ENCODE results near the gene SPG11. TPM values are rescaled to one million over a fixed set of nuclear protein-coding genes. Genes with fewer than 3 reads are reported as not detected.
"Not testable (repeated sequence)": the region's sequence is repeated elsewhere in the genome, so short reads cannot be mapped to it uniquely, and the experiment has no call there.

The SPG11 gene
- total and polyA plus RNA-seq, 8 donors, result 12.1 to 240 (median 104) TPM

GRCh38 chr15:44545913-44546802, 117.3 kb downstream of the SPG11 start:
- no peaks in the 10 kb centered on the region for H3K9me3 ChIP-seq
- peak overlapping the region in 1 of 5 donors; percentile 3 for H3K27ac ChIP-seq
- WGBS, 5 donors, result 33 to 48% (median 34%) methylated on average over 5 of the region's 5 CpGs
- intact Hi-C loops (cut with DNase I; ENCODE audit: low total_unique reads), result no loop called here
- DNase-seq, result no peak
- no peaks in the 10 kb centered on the region for H3K27me3 ChIP-seq
- peaks cover 0 to 30% (median 8%) of the 10 kb centered on the region in 4 donors for H3K36me3 ChIP-seq
- TF ChIP-seq POLR2A (IDR thresholded peaks at IDR 0.05) (no peak), CTCF (IDR thresholded peaks at IDR 0.05) (no peak), POLR2AphosphoS5 (IDR thresholded peaks at IDR 0.05) (peak in 1 of 3 donors; percentile 43)
- peaks cover 18 to 67% (median 49%) of the 10 kb centered on the region in 4 donors for H3K4me1 ChIP-seq
- no peak overlapping the region for H3K4me3 ChIP-seq

DNA sequence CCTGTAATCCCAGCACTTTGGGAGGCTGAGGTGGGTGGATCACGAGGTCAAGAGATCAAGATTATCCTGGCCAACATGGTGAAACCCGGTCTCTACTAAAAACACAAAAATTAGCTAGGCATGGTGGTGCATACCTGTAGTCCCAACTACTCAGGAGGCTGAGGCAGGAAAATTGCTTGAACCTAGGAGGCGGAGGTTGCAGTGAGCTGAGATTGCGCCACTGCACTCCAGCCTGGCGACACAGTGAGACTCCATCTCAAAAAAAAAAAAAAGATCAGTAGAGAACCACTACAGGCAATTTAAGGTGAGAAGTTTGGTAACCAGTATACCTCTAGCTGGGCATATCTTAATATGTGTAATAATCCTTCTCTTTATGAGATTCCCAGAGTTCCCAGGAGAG, 118.7 kb downstream of the SPG11 start:
- H3K27me3 ChIP-seq; intact Hi-C loops (cut with DNase I; ENCODE audit: low total_unique reads); H3K27ac ChIP-seq; H3K4me3 ChIP-seq; DNase-seq; H3K9me3 ChIP-seq: not testable (repeated sequence)
- 86 to 97% (median 90%) methylated on average over 5 of the region's 5 CpGs for WGBS, 5 donors
- Histone ChIP-seq H3K4me1 (peaks cover 25 to 73% (median 50%) of the 10 kb centered on the region in 4 donors), H3K36me3 (peaks cover 0 to 37% (median 15%) of the 10 kb centered on the region in 4 donors)

GRCh38 chr15:44542596-44542995, 120.9 kb downstream of the SPG11 start:
- Histone ChIP-seq H3K4me3 (no peak overlapping the region), H3K4me1 (peaks cover 39 to 93% (median 66%) of the 10 kb centered on the region in 4 donors), H3K9me3 (no peaks in the 10 kb centered on the region), H3K27me3 (no peaks in the 10 kb centered on the region), H3K36me3 (peaks cover 5 to 33% (median 17%) of the 10 kb centered on the region in 4 donors), H3K27ac (peak overlapping the region in 1 of 5 donors; percentile 39)
- no peak for DNase-seq
- intact Hi-C loops (cut with DNase I; ENCODE audit: low total_unique reads), result no loop called here
- TF ChIP-seq POLR2A (IDR thresholded peaks at IDR 0.05) (no peak), CTCF (IDR thresholded peaks at IDR 0.05) (no peak), POLR2AphosphoS5 (IDR thresholded peaks at IDR 0.05) (no peak), EP300 (IDR thresholded peaks at IDR 0.05) (no peak)

GRCh38 chr15:44541282-44541958, 122.0 kb downstream of the SPG11 start:
- no peaks in the 10 kb centered on the region for H3K9me3 ChIP-seq
- 92 to 96% (median 96%) methylated on average over 4 of the region's 4 CpGs for WGBS, 5 donors
- H3K27ac ChIP-seq, result peak overlapping the region in 3 of 5 donors; percentile 4 to 39 (median 15)
- H3K4me3 ChIP-seq, result no peak overlapping the region
- DNase-seq, result no peak
- TF ChIP-seq CTCF (IDR thresholded peaks at IDR 0.05) (no peak), EP300 (IDR thresholded peaks at IDR 0.05) (no peak), POLR2AphosphoS5 (IDR thresholded peaks at IDR 0.05) (no peak), POLR2A (IDR thresholded peaks at IDR 0.05) (no peak)
- intact Hi-C loops (cut with DNase I; ENCODE audit: low total_unique reads), result no loop called here
- peaks cover 39 to 88% (median 62%) of the 10 kb centered on the region in 4 donors for H3K4me1 ChIP-seq
- peaks cover 5 to 33% (median 17%) of the 10 kb centered on the region in 4 donors for H3K36me3 ChIP-seq
- H3K27me3 ChIP-seq, result no peaks in the 10 kb centered on the region
